ENCODE data around the gene PADI1. TPM values are rescaled to one million over a fixed set of nuclear protein-coding genes. Genes with fewer than 3 reads are reported as not detected.

Gene PADI1
- total and polyA plus RNA-seq, 7 donors, result not detected

- intact Hi-C loops (cut with DNase I), result no loop called here
- peaks cover 0 to 40% (median 4%) of the 10 kb centered on the region in 3 donors for H3K27me3 ChIP-seq (ENCODE audit: insufficient read depth in 3 of 3, low read length in 2 of 3)
- TF ChIP-seq CTCF (IDR thresholded peaks at IDR 0.05), result no peak
These were observed 50.4 kb downstream of the PADI1 start for GRCh38 chr1:17255336-17255735.

GRCh38 chr1:17258116-17258757 is 53.3 kb downstream of the PADI1 start:
- intact Hi-C loops (cut with DNase I), result no loop called here
- no peaks in the 10 kb centered on the region for H3K36me3 ChIP-seq (ENCODE audit: insufficient read depth in 1 of 2, low read depth in 1 of 2)
- no peak overlapping the region for H3K27ac ChIP-seq
- DNase-seq, result peak in 1 of 2 donors; percentile 17
- 71 to 74% (median 73%) methylated on average over 9 of the region's 9 CpGs for WGBS, 3 donors
- peaks cover 0 to 41% (median 4%) of the 10 kb centered on the region in 3 donors for H3K27me3 ChIP-seq (ENCODE audit: insufficient read depth in 3 of 3, low read length in 2 of 3)
- H3K4me1 ChIP-seq, result no peaks in the 10 kb centered on the region
- H3K4me3 ChIP-seq, result no peak overlapping the region
- ATAC-seq, result no peak
- H3K9me3 ChIP-seq, result no peaks in the 10 kb centered on the region
- no peak for TF ChIP-seq CTCF (IDR thresholded peaks at IDR 0.05)

More at GRCh38 chr1:17255336-17255735, 50.4 kb downstream of the PADI1 start:
- Histone ChIP-seq H3K4me1 (no peaks in the 10 kb centered on the region), H3K27ac (no peak overlapping the region), H3K9me3 (no peaks in the 10 kb centered on the region), H3K36me3 (ENCODE audit: insufficient read depth in 1 of 2, low read depth in 1 of 2) (no peaks in the 10 kb centered on the region), H3K4me3 (no peak overlapping the region)
- WGBS, 3 donors, result 48 to 73% (median 68%) methylated on average over 5 of the region's 5 CpGs
- DNase-seq, result peak in 1 of 2 donors; percentile 31
- ATAC-seq, result no peak

- no peak for TF ChIP-seq CTCF (IDR thresholded peaks at IDR 0.05)
- H3K27me3 ChIP-seq (ENCODE audit: insufficient read depth in 3 of 3, low read length in 2 of 3), result peaks cover 0 to 41% (median 4%) of the 10 kb centered on the region in 3 donors
- ATAC-seq, result no peak
These were observed 53.8 kb downstream of the PADI1 start for GRCh38 chr1:17258758-17259130.

GRCh38 chr1:17259233-17259873 is 54.4 kb downstream of the PADI1 start:
- Histone ChIP-seq H3K9me3 (no peaks in the 10 kb centered on the region), H3K4me3 (no peak overlapping the region), H3K4me1 (no peaks in the 10 kb centered on the region), H3K27me3 (ENCODE audit: insufficient read depth in 3 of 3, low read length in 2 of 3) (peaks cover 0 to 41% (median 4%) of the 10 kb centered on the region in 3 donors), H3K36me3 (ENCODE audit: insufficient read depth in 1 of 2, low read depth in 1 of 2) (no peaks in the 10 kb centered on the region), H3K27ac (no peak overlapping the region)
- intact Hi-C loops (cut with DNase I), result no loop called here
- 61 to 67% (median 66%) methylated on average over 24 of the region's 24 CpGs for WGBS, 3 donors
- no peak for ATAC-seq
- TF ChIP-seq CTCF (IDR thresholded peaks at IDR 0.05), result no peak
- peak in 1 of 2 donors; percentile 35 for DNase-seq

More at GRCh38 chr1:17258758-17259130, 53.8 kb downstream of the PADI1 start:
- Histone ChIP-seq H3K4me1 (no peaks in the 10 kb centered on the region), H3K36me3 (ENCODE audit: insufficient read depth in 1 of 2, low read depth in 1 of 2) (no peaks in the 10 kb centered on the region), H3K9me3 (no peaks in the 10 kb centered on the region), H3K4me3 (no peak overlapping the region), H3K27ac (no peak overlapping the region)
- 64 to 71% (median 70%) methylated on average over 6 of the region's 6 CpGs for WGBS, 3 donors
- intact Hi-C loops (cut with DNase I), result no loop called here
- DNase-seq, result no peak
